Measurements from ENCODE around the gene TM6SF1. TPM values are rescaled to one million over a fixed set of nuclear protein-coding genes. Genes with fewer than 3 reads are reported as not detected.
"Not testable (repeated sequence)": the region's sequence is repeated elsewhere in the genome, so short reads cannot be mapped to it uniquely, and the experiment has no call there.

Gene TM6SF1
- total RNA-seq, 2 donors from 2014 or later: 25.1 to 31.8 TPM

GRCh38 chr15:83113881-83114674, 6.6 kb downstream of the TM6SF1 start:
- ATAC-seq (replicated peaks in 1 of 2) (no peak), DNase-seq (no peak)
- Mint-ChIP-seq H3K27me3 (ENCODE audit: low read depth) (peaks cover 25% of the 10 kb centered on the region), H3K9me3 (peaks cover 0 to 3% of the 10 kb centered on the region in 2 donors), H3K36me3 (ENCODE audit: insufficient read depth in 2 of 2) (peaks cover 8 to 13% of the 10 kb centered on the region in 2 donors), H3K4me1 (ENCODE audit: low read depth) (peaks cover 10% of the 10 kb centered on the region), H3K4me3 (no peak overlapping the region), H3K27ac (no peak overlapping the region)

- DNase-seq (no peak), ATAC-seq (replicated peaks in 1 of 2) (no peak)
- peaks cover 17% of the 10 kb centered on the region for H3K27me3 Mint-ChIP-seq (ENCODE audit: low read depth)
- no peak overlapping the region for H3K4me3 Mint-ChIP-seq
- no peak overlapping the region for H3K27ac Mint-ChIP-seq
- H3K9me3 Mint-ChIP-seq: peaks cover 0 to 3% of the 10 kb centered on the region in 2 donors
- peaks cover 4 to 11% of the 10 kb centered on the region in 2 donors for H3K36me3 Mint-ChIP-seq (ENCODE audit: insufficient read depth in 2 of 2)
- peaks cover 3% of the 10 kb centered on the region for H3K4me1 Mint-ChIP-seq (ENCODE audit: low read depth)
Measured at GRCh38 chr15:83114856-83115255, 7.4 kb downstream of the TM6SF1 start.

GRCh38 chr15:83115410-83115809, 8.0 kb downstream of the TM6SF1 start:
- DNase-seq (peak; percentile 16 to 18), ATAC-seq (replicated peaks in 1 of 2) (peak; percentile 66 to 71)
- Mint-ChIP-seq H3K27me3 (ENCODE audit: low read depth) (peaks cover 11% of the 10 kb centered on the region), H3K4me1 (ENCODE audit: low read depth) (no peaks in the 10 kb centered on the region), H3K9me3 (peaks cover 0 to 3% of the 10 kb centered on the region in 2 donors), H3K36me3 (ENCODE audit: insufficient read depth in 2 of 2) (peaks cover 3 to 9% of the 10 kb centered on the region in 2 donors), H3K27ac (no peak overlapping the region), H3K4me3 (peak overlapping the region in 1 of 2 donors; percentile 33)

GRCh38 chr15:83115831-83116565, 8.6 kb downstream of the TM6SF1 start:
- Mint-ChIP-seq H3K9me3 (peaks cover 0 to 3% of the 10 kb centered on the region in 2 donors), H3K4me3 (peak overlapping the region in 1 of 2 donors; percentile 33)

GRCh38 chr15:83118291-83118827, 10.9 kb downstream of the TM6SF1 start:
- DNase-seq (no peak), ATAC-seq (replicated peaks in 1 of 2) (no peak)
- Mint-ChIP-seq H3K4me3 (no peak overlapping the region), H3K36me3 (ENCODE audit: insufficient read depth in 2 of 2) (peaks cover 0 to 5% of the 10 kb centered on the region in 2 donors), H3K27me3 (ENCODE audit: low read depth) (no peaks in the 10 kb centered on the region), H3K9me3 (no peaks in the 10 kb centered on the region), H3K27ac (no peak overlapping the region), H3K4me1 (ENCODE audit: low read depth) (no peaks in the 10 kb centered on the region)

More at GRCh38 chr15:83115831-83116565, 8.6 kb downstream of the TM6SF1 start:
- peak; percentile 90 to 92 for ATAC-seq (replicated peaks in 1 of 2)
- Mint-ChIP-seq H3K27me3 (ENCODE audit: low read depth) (peaks cover 6% of the 10 kb centered on the region), H3K4me1 (ENCODE audit: low read depth) (no peaks in the 10 kb centered on the region), H3K27ac (no peak overlapping the region), H3K36me3 (ENCODE audit: insufficient read depth in 2 of 2) (peaks cover 3 to 8% of the 10 kb centered on the region in 2 donors)
- DNase-seq: peak; percentile 18 to 24

- H3K9me3 Mint-ChIP-seq: no peaks in the 10 kb centered on the region
- no peak for ATAC-seq (replicated peaks in 1 of 2)
- peaks cover 0 to 4% of the 10 kb centered on the region in 2 donors for H3K36me3 Mint-ChIP-seq (ENCODE audit: insufficient read depth in 2 of 2)
- H3K4me1 Mint-ChIP-seq (ENCODE audit: low read depth): no peaks in the 10 kb centered on the region
- no peak overlapping the region for H3K27ac Mint-ChIP-seq
- H3K4me3 Mint-ChIP-seq: no peak overlapping the region
- H3K27me3 Mint-ChIP-seq (ENCODE audit: low read depth): no peaks in the 10 kb centered on the region
- no peak for DNase-seq
Measured at GRCh38 chr15:83118968-83119367, 11.5 kb downstream of the TM6SF1 start.

GRCh38 chr15:83119968-83120581, 12.6 kb downstream of the TM6SF1 start:
- H3K9me3 Mint-ChIP-seq: no peaks in the 10 kb centered on the region
- H3K27me3 Mint-ChIP-seq (ENCODE audit: low read depth): no peaks in the 10 kb centered on the region
- no peak for DNase-seq
- no peak for ATAC-seq (replicated peaks in 1 of 2)
- no peak overlapping the region for H3K27ac Mint-ChIP-seq
- no peak overlapping the region for H3K4me3 Mint-ChIP-seq
- H3K4me1 Mint-ChIP-seq (ENCODE audit: low read depth): no peaks in the 10 kb centered on the region
- H3K36me3 Mint-ChIP-seq (ENCODE audit: insufficient read depth in 2 of 2): peaks cover 0 to 1% of the 10 kb centered on the region in 2 donors

GRCh38 chr15:83123529-83123928, 16.1 kb downstream of the TM6SF1 start:
- no peak for ATAC-seq (replicated peaks in 1 of 2)
- no peak overlapping the region for H3K27ac Mint-ChIP-seq
- no peaks in the 10 kb centered on the region for H3K9me3 Mint-ChIP-seq
- H3K27me3 Mint-ChIP-seq (ENCODE audit: low read depth): no peaks in the 10 kb centered on the region
- H3K4me1 Mint-ChIP-seq (ENCODE audit: low read depth): no peaks in the 10 kb centered on the region
- H3K36me3 Mint-ChIP-seq (ENCODE audit: insufficient read depth in 2 of 2): peaks cover under 1 to 2% of the 10 kb centered on the region in 2 donors
- no peak overlapping the region for H3K4me3 Mint-ChIP-seq
- DNase-seq: no peak

GRCh38 chr15:83127547-83128150, 20.2 kb downstream of the TM6SF1 start:
- Mint-ChIP-seq H3K4me3 (no peak overlapping the region), H3K27ac (no peak overlapping the region), H3K36me3 (ENCODE audit: insufficient read depth in 2 of 2) (peaks cover 2 to 5% of the 10 kb centered on the region in 2 donors), H3K9me3 (no peaks in the 10 kb centered on the region), H3K4me1 (ENCODE audit: low read depth) (no peaks in the 10 kb centered on the region), H3K27me3 (ENCODE audit: low read depth) (no peaks in the 10 kb centered on the region)
- ATAC-seq (replicated peaks in 1 of 2) (no peak), DNase-seq (no peak)

GRCh38 chr15:83129791-83130190, 22.3 kb downstream of the TM6SF1 start:
- no peaks in the 10 kb centered on the region for H3K9me3 Mint-ChIP-seq
- H3K4me1 Mint-ChIP-seq (ENCODE audit: low read depth): no peaks in the 10 kb centered on the region
- H3K27me3 Mint-ChIP-seq (ENCODE audit: low read depth): no peaks in the 10 kb centered on the region
- H3K4me3 Mint-ChIP-seq: no peak overlapping the region
- ATAC-seq (replicated peaks in 1 of 2) (no peak), DNase-seq (no peak)
- no peak overlapping the region for H3K27ac Mint-ChIP-seq
- H3K36me3 Mint-ChIP-seq (ENCODE audit: insufficient read depth in 2 of 2): peaks cover 2 to 5% of the 10 kb centered on the region in 2 donors

GRCh38 chr15:83132861-83133523, 25.5 kb downstream of the TM6SF1 start:
- Mint-ChIP-seq H3K4me1 (ENCODE audit: low read depth) (no peaks in the 10 kb centered on the region), H3K36me3 (ENCODE audit: insufficient read depth in 2 of 2) (peaks cover 0 to 5% of the 10 kb centered on the region in 2 donors), H3K4me3 (no peak overlapping the region), H3K27me3 (ENCODE audit: low read depth) (no peaks in the 10 kb centered on the region), H3K27ac (no peak overlapping the region), H3K9me3 (no peaks in the 10 kb centered on the region)
- ATAC-seq (replicated peaks in 1 of 2) (no peak), DNase-seq (no peak)

- peaks cover 0 to 12% of the 10 kb centered on the region in 2 donors for H3K36me3 Mint-ChIP-seq (ENCODE audit: insufficient read depth in 2 of 2)
- ATAC-seq (replicated peaks in 1 of 2); H3K9me3 Mint-ChIP-seq; DNase-seq; H3K27ac Mint-ChIP-seq; H3K4me3 Mint-ChIP-seq; H3K27me3 Mint-ChIP-seq (ENCODE audit: low read depth); H3K4me1 Mint-ChIP-seq (ENCODE audit: low read depth): not testable (repeated sequence)
Measured at GRCh38 chr15:83142151-83142550, 34.7 kb downstream of the TM6SF1 start.

Measured in activated T-cell treated with anti-CD3 and anti-CD28 coated beads, Interleukin-2, amount 50 U/mL, for 72 hours (primary cell).